ENCODE results near the gene GALNT14.

DNA sequence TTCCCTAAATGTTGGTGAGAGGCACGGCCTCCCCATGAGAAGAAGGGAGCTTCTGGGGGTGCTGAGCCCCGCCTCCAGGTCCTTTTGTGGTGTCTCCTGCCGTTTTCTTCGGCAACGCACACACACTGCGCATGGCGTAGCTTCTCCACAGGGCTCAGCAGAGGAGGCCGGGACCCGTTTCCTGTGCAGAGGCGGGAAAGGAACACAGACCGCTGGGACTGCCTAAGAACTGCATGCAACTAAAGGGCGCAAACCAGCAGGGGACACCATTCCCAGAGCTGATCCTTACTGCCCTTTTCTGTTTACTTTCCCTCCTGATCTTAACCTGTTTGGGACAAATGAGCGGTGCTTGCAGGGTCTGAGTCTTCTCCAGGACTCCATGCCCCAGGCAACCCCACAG is 240.7 kb downstream of the GALNT14 start:
- TF ChIP-seq POLR2AphosphoS5 (IDR thresholded peaks at IDR 0.05; ENCODE audit: control insufficient read depth, insufficient read depth, low read depth, low read length), result no peak
- TF ChIP-seq TBP (optimal IDR thresholded peaks at IDR 0.05; ENCODE audit: low read depth, low read length), result no peak
- TF ChIP-seq ZNF354B (CRISPR knock-in tag; IDR thresholded peaks at IDR 0.05), result no peak
